AG09309 (cell line): ENCODE data around the gene FBXW11.
A peak's percentile ranks its signal among the peaks of the same experiment; 100 is the strongest.

Experiments used
- DNase-seq: peaks from one replicate; pipeline ENCODE4 v3.0.0-alpha.2; 2010; ENCODE audit warnings: low read depth
- H3K4me3 ChIP-seq: 2 replicates; pipeline ENCODE4 v1.5.1; 2011; ENCODE audit warnings: mild to moderate bottlenecking, low read depth, low read length, moderate library complexity; ENCODE audit not compliant: control insufficient read depth
- CTCF ChIP-seq: IDR thresholded peaks from 2 replicates; pipeline ENCODE4 v1.5.1; 2011; ENCODE audit warnings: mild to moderate bottlenecking, low read depth, low read length, inconsistent platforms; ENCODE audit not compliant: insufficient read depth, control insufficient read depth; ENCODE audit errors: missing control alignments

Gene FBXW11

DNA sequence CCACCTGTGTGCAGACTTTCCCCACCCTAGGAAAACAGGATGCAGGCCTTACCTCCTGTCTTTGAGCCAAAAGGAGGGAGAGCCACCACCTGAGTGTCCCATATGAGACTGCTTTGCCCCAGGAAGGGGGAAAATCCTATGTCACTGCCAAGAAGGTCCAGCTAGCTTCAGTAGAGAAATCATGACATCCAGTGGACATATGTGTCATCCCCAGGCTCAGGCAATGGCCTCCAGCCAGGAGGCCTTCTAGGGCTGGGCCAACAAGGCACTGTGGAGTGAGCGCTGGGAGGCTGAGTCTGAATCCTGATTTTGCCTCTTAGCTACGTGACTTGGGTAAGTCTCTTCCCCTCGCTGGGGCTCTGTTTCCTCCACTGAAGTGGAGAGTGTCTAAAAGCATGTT lies 160.6 kb downstream of the FBXW11 start:
- TF ChIP-seq CTCF = peak; percentile 41
- H3K4me3 ChIP-seq = no peak overlapping the region
- no peak for DNase-seq

DNA sequence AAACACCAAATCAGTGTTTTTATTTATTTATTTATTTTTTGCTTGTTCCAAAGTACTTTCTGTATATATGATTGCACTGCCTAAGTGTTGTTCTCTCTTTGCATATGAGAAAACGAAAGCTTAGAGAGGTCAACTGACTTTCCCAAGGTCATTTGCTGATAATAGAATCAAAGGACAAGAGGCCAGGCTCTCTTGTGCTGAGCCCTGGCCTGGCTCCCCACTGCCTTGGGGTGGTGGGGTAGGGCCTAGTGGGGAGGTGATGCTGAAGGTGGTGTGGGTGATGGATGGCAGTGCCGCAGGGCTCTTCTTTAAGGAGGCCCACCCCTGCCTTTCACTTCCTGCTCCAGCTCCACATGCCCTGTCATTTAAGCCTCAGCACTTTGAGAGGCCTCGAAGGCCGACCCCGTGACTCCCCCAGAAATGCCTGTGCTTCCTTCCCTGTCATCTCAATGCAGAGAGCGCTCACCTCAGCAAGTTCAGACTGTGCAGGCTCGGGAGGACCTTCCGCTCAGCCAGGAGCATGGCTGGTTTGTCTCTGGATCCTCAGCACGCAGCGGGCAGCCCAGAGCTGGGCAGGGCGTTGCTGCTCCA lies 161.3 kb downstream of the FBXW11 start:
- DNase-seq = no peak
- TF ChIP-seq CTCF = no peak
- no peak overlapping the region for H3K4me3 ChIP-seq

DNA sequence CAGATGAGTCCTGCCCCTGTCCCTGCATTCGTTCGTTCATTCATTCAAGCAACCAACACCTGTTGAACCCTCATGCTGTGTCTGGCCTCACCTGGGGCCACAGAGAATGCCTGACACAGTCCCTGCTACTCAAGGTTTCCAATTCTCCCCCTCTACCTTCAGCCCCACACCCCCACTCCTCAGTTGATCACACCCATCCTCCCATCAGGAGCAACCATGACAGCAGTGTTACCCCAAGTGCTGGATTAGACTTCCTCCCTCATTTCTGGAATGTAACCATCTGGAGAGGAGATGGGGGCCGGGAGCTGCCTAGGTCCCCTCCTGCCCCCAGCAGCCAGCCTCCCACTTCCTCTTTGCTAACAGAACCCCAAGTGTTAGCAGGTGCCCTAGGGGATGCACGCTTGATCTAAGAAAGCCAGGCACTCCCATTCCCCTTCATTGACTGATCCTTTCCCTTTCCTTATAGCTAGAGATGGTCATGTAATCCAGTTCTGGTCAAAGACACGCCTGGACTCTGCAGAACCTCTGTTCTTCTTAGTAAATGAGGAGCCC lies 163.6 kb downstream of the FBXW11 start:
- no peak for TF ChIP-seq CTCF
- H3K4me3 ChIP-seq = no peak overlapping the region
- DNase-seq = no peak

DNA sequence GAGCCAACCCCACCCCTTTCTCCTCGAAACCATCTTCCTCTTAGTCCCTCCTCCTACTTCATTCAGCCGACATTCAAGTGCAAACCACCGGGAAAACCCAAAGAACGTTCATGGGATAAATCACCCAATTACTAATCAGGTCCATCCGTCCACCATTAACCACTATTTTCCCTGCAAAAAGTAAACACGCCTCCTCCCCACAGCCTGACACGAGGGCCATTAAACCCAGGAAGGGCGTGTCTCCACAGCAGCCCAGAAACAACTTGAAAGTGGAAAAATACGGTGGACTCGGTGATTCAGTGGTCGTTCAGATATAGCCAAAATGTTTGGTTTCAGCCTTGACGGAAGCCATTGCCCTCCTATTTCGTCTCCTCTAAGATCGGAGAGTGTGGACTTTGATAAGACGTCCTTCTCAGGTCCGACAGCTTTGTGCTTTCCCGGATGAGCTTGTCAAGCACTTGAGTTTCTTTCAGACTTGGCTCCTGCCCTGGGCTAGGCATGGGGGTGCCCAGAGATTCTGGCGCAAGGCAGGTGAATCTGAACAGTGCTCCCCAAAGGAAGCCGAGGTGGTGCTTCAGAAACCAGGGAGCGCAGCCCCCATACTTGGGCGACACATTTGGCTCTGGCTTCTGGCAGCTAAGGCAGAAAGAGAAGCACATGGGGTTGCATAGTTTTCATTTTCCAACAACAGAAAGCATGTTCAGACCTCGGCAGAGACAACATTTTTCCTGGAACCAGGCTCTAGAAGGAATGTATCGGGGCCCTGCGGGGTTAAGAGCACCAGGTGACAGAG lies 164.3 kb downstream of the FBXW11 start:
- no peak for DNase-seq
- H3K4me3 ChIP-seq = peak overlapping the region; percentile 8
- no peak for TF ChIP-seq CTCF

- no peak overlapping the region for H3K4me3 ChIP-seq
- no peak for TF ChIP-seq CTCF
- DNase-seq = no peak
Observed at GRCh38 chr5:171840711-171841522, 165.5 kb downstream of the FBXW11 start.

DNA sequence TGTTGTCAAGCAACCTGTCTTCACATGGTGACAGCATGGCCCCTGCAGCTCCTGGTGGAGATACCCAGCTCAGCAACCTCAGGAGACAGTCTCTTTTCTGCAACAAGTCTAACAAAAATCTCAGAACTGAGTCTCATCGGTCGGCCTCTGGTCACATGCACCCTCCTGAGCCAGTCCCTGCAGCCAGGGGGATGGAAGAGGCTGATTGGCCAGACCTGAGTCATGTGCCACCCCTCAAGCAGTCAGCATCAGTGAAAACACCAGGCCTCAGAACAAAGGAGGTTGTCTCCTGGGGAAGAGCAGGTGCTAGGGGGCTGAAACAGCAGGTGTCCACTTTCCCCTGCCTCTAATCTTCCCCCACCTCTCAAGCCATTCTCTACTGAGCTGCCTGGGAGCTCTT lies 166.4 kb downstream of the FBXW11 start:
- TF ChIP-seq CTCF = no peak
- H3K4me3 ChIP-seq = no peak overlapping the region
- no peak for DNase-seq
